NCI-H82 treated with DMSO at 0.1 percent for 48 hours (cell line): ENCODE results near the gene ZFYVE28.
A peak's percentile ranks its signal among the peaks of the same experiment; 100 is the strongest.

Experiments used
- DNase-seq: peaks from one replicate; lab custom pipeline; 2025; ENCODE audit not compliant: unreplicated experiment; lab: John Stamatoyannopoulos, UW

The ZFYVE28 gene

GRCh38 chr4:2353222-2354107 is 65.0 kb downstream of the ZFYVE28 start:
- peak; percentile 6 for DNase-seq

- no peak for DNase-seq
Measured at GRCh38 chr4:2352729-2353221, 65.7 kb downstream of the ZFYVE28 start.

GRCh38 chr4:2352171-2352570 is 66.3 kb downstream of the ZFYVE28 start:
- no peak for DNase-seq

- DNase-seq, result no peak
Measured at GRCh38 chr4:2350982-2351381, 67.5 kb downstream of the ZFYVE28 start.

GRCh38 chr4:2348786-2349185 is 69.7 kb downstream of the ZFYVE28 start:
- no peak for DNase-seq

- no peak for DNase-seq
Measured at GRCh38 chr4:2347190-2347589, 71.3 kb downstream of the ZFYVE28 start.

GRCh38 chr4:2343476-2343875 is 75.0 kb downstream of the ZFYVE28 start:
- DNase-seq, result no peak

- no peak for DNase-seq
Measured at GRCh38 chr4:2341911-2342652, 76.4 kb downstream of the ZFYVE28 start.

- DNase-seq, result no peak
Measured at GRCh38 chr4:2341261-2341841, 77.1 kb downstream of the ZFYVE28 start.

GRCh38 chr4:2340272-2341061 is 78.0 kb downstream of the ZFYVE28 start:
- DNase-seq, result no peak

GRCh38 chr4:2339458-2340271 is 78.8 kb downstream of the ZFYVE28 start:
- DNase-seq, result no peak

GRCh38 chr4:2338754-2339457 is 79.5 kb downstream of the ZFYVE28 start:
- DNase-seq, result no peak

GRCh38 chr4:2337896-2338295 is 80.5 kb downstream of the ZFYVE28 start:
- no peak for DNase-seq

- no peak for DNase-seq
Measured at GRCh38 chr4:2337131-2337723, 81.2 kb downstream of the ZFYVE28 start.

GRCh38 chr4:2336659-2337058 is 81.8 kb downstream of the ZFYVE28 start:
- no peak for DNase-seq

GRCh38 chr4:2335729-2336101 is 82.7 kb downstream of the ZFYVE28 start:
- DNase-seq, result no peak

GRCh38 chr4:2334826-2335728 is 83.4 kb downstream of the ZFYVE28 start:
- no peak for DNase-seq
